AG04450 (cell line): ENCODE data around the gene CACNA1D. TPM values are rescaled to one million over a fixed set of nuclear protein-coding genes. Genes with fewer than 3 reads are reported as not detected.

Experiments
- CTCF ChIA-PET: fragments of 300-600, 350-600 bp; formaldehyde crosslinking; extraction: SDS; loops from one replicate; lab custom pipeline; 2022; ENCODE audit warnings: antibody characterized with exemption, inconsistent platforms; lab: Charles Lee
- POLR2A ChIA-PET: fragments of 350-600 bp; formaldehyde crosslinking; extraction: SDS; loops from one replicate; lab custom pipeline; 2021; ENCODE audit warnings: antibody characterized with exemption, inconsistent platforms; lab: Yijun Ruan, JAX
- DNase-seq: peaks from one replicate; pipeline ENCODE4 v3.0.0-alpha.2; 2011; ENCODE audit warnings: low read depth, low spot score
- H3K27ac ChIP-seq: one replicate; pipeline ENCODE4 v1.5.1; 2012; ENCODE audit warnings: low read depth, low read length, control low read depth
- H3K27me3 ChIP-seq: one replicate; pipeline ENCODE4 v1.6.0; 2012; ENCODE audit warnings: low read length; ENCODE audit not compliant: control insufficient read depth, insufficient read depth
- H3K4me3 ChIP-seq: 2 replicates; pipeline ENCODE4 v1.5.1; 2011; ENCODE audit warnings: mild to moderate bottlenecking, low read depth, low read length, control low read depth
- H3K9me3 ChIP-seq: 2 replicates; pipeline ENCODE4 v1.5.1; 2012; ENCODE audit warnings: low read length; ENCODE audit not compliant: control insufficient read depth, insufficient read depth
- polyA plus RNA-seq: library from polyadenylated mRNA; depleted of rRNA; stranded (reverse); fragments of >200 nt; gene quantifications from 2 replicates; pipeline ENCODE4 v1.2.3, GENCODE V29; 2011
- TF ChIP-seq, protein P1 (sequence below): IDR thresholded peaks from 2 replicates; pipeline ENCODE4 v1.5.1; 2011; ENCODE audit warnings: low read depth, low read length, control low read depth, inconsistent platforms

CACNA1D gene
- polyA plus RNA-seq, 1 experiment = 0.07 TPM

DNA sequence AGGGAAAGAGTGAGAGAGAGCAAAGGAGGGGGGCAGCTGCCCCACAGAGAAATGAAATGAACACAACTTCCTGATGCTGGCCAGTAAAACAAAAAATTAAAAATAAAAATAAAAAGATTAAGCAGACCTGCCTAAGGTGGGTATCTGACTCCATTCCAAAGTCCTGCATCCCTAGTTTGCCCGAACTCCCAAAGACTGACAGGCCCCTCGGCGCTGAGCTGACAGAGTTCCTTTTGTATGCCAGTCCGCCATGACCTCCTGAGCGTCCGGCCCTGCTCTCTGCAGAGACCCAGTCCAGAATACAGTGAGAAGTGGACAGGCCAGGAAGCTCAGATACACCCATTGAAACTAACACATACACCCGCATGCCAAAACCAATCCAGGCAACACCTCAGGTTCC lies 296.9 kb downstream of the CACNA1D start:
- TF ChIP-seq, protein P1, sequence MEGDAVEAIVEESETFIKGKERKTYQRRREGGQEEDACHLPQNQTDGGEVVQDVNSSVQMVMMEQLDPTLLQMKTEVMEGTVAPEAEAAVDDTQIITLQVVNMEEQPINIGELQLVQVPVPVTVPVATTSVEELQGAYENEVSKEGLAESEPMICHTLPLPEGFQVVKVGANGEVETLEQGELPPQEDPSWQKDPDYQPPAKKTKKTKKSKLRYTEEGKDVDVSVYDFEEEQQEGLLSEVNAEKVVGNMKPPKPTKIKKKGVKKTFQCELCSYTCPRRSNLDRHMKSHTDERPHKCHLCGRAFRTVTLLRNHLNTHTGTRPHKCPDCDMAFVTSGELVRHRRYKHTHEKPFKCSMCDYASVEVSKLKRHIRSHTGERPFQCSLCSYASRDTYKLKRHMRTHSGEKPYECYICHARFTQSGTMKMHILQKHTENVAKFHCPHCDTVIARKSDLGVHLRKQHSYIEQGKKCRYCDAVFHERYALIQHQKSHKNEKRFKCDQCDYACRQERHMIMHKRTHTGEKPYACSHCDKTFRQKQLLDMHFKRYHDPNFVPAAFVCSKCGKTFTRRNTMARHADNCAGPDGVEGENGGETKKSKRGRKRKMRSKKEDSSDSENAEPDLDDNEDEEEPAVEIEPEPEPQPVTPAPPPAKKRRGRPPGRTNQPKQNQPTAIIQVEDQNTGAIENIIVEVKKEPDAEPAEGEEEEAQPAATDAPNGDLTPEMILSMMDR = no peak
- Histone ChIP-seq H3K27me3 (peaks cover 16% of the 10 kb centered on the region), H3K4me3 (no peak overlapping the region), H3K27ac (no peak overlapping the region), H3K9me3 (no peaks in the 10 kb centered on the region)
- CTCF ChIA-PET = no interaction called here
- DNase-seq = no peak
- POLR2A ChIA-PET = no interaction called here

DNA sequence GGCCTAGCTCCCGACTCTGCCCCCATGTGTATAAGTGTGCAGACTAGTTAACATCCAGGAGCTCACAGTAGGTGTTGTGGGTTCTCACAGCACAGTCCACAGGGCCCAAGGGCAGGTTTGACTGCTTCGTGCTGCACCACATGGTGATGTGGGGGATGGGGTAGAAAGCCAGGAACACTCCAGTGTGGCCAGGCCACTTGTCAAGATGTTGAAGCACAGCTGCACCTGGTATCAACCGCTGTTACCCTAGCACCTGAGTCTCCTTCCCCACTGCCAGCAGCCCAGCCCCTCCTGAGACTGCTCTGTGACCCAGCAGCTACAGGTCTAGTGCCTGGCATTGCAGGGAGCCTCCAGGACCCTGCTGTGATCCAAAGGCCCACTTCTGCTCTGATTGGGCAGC lies 298.5 kb downstream of the CACNA1D start:
- Histone ChIP-seq H3K27ac (no peak overlapping the region), H3K4me3 (no peak overlapping the region), H3K27me3 (peaks cover 16% of the 10 kb centered on the region), H3K9me3 (no peaks in the 10 kb centered on the region)
- DNase-seq = no peak
- POLR2A ChIA-PET = no interaction called here
- TF ChIP-seq, protein P1 = no peak
- CTCF ChIA-PET = no interaction called here

DNA sequence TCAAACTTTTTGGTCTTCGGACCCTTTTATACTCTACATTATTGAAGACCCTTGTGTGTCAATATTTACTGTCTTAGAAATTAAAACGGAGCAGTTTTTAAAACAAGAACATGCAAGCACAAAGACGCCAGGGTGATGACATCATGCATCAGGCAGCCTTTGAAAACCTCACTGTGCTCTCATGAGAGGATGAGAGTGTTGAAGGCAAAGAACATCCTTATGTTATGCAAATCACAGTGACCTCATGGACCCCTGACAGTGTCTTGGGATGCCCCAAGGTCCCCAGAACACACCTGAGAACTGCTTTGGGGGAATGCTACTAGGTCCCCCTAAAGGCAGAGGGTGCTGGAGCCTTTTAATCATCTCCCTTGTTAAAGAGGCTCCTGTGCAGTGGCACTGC lies 300.2 kb downstream of the CACNA1D start:
- DNase-seq = no peak
- POLR2A ChIA-PET = no interaction called here
- Histone ChIP-seq H3K27ac (no peak overlapping the region), H3K9me3 (no peaks in the 10 kb centered on the region), H3K4me3 (no peak overlapping the region), H3K27me3 (peaks cover 13% of the 10 kb centered on the region)
- CTCF ChIA-PET = no interaction called here
- TF ChIP-seq, protein P1 = no peak

DNA sequence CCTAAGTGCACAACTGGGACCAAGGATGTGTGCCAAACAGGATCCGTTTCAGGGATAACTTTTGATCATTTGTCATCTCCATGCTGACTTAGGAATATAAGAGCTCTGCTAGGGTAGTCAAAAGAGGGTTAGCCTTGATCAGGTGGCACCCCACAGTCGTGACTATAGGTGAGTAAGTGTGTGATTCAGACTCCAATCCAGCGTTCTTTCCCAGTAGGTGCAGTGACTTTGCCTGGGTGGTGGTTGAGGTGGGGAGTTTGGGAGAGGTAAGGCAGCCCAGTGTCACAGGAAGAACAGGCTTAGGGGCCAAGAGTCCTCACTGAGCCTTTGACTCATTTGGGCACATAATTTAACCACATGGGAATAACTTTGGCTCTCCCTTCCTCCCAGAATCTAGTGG lies 300.8 kb downstream of the CACNA1D start:
- DNase-seq = no peak
- no peak overlapping the region for H3K27ac ChIP-seq

DNA sequence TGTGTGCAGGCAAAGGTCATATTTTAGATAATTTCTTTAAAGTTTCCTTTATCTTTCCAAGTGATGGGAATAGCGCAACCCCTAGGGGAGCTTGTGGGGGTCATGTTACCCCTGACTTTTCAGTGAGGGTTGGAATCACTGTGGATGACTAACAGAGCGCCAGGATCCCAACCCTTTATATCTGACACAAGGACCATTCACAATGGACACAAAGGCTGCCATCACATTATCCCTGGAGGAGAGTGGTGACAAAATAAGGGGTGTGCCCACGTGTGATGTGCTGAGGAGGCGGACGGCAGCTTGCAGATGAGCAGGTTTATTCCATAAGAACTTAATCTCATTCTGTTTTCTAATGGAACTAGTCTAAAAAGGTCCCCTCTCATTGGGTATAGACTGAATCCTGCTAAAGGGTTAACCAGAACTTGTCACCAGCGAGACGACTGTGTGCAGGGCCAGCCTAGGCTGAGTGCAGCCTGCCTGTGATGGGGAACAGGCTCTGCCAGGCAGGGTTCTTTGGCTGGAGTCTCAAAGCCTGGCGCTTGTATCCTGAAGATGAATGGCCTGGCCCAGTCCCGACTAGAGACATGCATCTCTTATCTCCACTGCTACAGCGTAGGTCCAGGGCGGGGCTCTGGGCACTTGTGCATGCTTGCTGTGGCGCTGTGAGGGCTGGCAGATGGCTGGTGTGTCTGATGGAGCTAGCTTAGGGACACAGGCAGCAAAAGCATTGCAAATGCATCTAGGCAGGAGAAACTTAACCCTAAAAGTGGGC lies 301.6 kb downstream of the CACNA1D start:
- Histone ChIP-seq H3K27ac (no peak overlapping the region), H3K9me3 (no peaks in the 10 kb centered on the region), H3K4me3 (no peak overlapping the region), H3K27me3 (peaks cover 11% of the 10 kb centered on the region)
- TF ChIP-seq, protein P1 = no peak
- CTCF ChIA-PET = no interaction called here
- DNase-seq = no peak
- POLR2A ChIA-PET = no interaction called here

More for the DNA sequence above, 300.8 kb downstream of the CACNA1D start:
- POLR2A ChIA-PET = no interaction called here
- TF ChIP-seq, protein P1 = no peak
- CTCF ChIA-PET = no interaction called here
- no peaks in the 10 kb centered on the region for H3K9me3 ChIP-seq
- H3K4me3 ChIP-seq = no peak overlapping the region
- H3K27me3 ChIP-seq = peaks cover 13% of the 10 kb centered on the region
